A375 (cell line): ENCODE measurements around the gene LARGE1. TPM values are rescaled to one million over a fixed set of nuclear protein-coding genes. Genes with fewer than 3 reads are reported as not detected.

Source experiments
- small RNA-seq: library from RNA; depleted of rRNA; stranded (forward); fragments of <200 nt; gene quantifications from one replicate; pipeline ENCODE3, GENCODE V24; 2014
- total RNA-seq: library from RNA; depleted of rRNA; stranded (reverse); fragments of >200 nt; shearing (Covaris generic); gene quantifications from 2 replicates; pipeline ENCODE4 v1.2.3, GENCODE V29; 2014; rRNA removed

LARGE1 gene
- 1.4 TPM in 2 replicates for total RNA-seq

GRCh38 chr22:33920197-33920540 is at the start of gene LARGE1:
LARGE1 (minus strand) TSS chr22:33920476.

Small RNA genes within 50 kb of the gene (small RNA-seq; reads per million reads assigned to genes)
- gene MIR4764 (not detected), gene SNORA50B (not detected)
